Activated CD4-positive, CD25-positive, alpha-beta regulatory T cell (primary cell): ENCODE data around the gene PKNOX2.

ENCODE experiments used
- DNase-seq, 4 experiments: peaks; one replicate each; lab custom pipeline; 2025; lab: John Stamatoyannopoulos, UW

The PKNOX2 gene

GRCh38 chr11:125381499-125382044 lies 217.0 kb downstream of the PKNOX2 start:
- DNase-seq, result no peak

- DNase-seq, result no peak
Measured at GRCh38 chr11:125382314-125382791, 217.8 kb downstream of the PKNOX2 start.

DNA sequence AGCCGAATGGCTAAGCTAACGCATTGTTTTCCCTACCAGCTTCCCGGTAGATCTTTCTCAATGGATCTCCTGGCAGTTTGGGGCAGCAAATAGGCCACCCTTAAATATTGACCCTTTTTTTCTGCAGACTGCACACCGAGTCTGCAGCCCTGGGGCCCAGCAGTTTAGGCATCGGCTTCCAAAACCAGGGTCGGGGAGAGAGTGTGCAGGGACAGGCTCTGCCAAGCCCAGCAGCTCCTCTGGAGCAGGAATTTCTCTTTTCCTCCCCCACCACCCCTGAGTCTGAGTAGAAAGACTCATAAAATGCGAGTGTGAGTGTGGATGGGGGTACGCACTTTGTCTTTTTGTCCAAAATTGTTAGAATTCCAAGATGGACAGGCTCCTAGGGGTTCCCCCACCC lies 218.3 kb downstream of the PKNOX2 start:
- DNase-seq, result no peak

- DNase-seq, result no peak
Measured at GRCh38 chr11:125384825-125385224, 220.3 kb downstream of the PKNOX2 start.

DNA sequence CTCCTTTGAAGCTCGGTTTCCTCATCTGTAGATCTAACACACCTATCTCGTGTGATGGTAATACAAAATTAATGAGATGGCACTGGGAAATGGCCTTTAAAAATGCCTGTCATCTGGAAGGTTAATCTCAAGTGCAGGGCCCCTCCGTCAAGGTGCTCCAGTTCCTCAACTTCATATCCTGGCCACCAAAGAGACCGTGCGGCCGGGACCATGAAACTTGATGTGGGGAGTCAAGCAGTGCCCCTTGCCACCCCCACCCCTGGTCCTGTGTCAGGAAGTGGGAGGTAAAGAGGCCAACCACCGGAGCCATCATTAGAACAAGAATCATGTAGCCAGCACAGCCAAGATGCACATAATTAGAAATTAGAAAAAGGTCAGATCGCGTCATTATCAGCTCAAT lies 223.3 kb downstream of the PKNOX2 start:
- no peak for DNase-seq

GRCh38 chr11:125388611-125389010 lies 224.1 kb downstream of the PKNOX2 start:
- DNase-seq, result no peak

DNA sequence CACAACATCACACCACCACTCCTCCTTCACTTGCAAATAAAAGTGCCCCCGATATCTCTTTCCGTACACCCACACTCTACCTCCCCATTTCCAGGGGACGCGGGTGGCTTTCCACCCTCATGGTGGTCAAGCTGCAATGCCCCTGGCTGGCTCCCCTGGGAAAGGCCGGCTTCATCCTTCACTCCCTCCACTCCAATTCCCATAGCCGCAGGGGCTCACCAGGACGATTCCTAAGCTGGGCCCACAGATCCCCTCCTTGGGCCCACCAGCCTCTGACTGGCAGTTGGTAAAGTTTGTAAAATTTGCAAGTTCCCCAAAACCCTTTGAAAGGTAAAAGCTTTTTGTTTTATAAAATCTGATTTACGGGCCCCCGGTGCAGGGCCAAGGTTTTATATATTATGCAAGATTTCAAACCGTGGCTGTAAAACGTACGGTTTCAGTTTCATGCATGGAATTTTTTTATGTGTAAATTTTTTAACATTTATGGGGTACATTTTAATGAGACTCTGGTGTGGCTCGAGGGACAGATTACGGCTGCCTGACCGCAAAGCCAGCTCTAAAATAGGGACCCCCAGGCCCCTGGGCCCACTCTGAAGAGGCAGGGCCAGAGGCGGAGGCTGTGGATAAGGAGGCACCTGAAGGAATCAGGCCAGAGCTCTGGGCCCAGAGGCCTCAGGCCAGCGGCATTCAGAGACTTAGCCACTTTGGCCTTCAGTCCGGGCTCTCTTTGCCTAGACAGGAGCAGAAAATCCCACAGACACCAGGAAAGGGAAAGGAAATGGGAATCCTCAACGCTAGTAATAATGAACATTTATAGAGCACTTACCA lies 225.0 kb downstream of the PKNOX2 start:
- DNase-seq, result no peak

DNA sequence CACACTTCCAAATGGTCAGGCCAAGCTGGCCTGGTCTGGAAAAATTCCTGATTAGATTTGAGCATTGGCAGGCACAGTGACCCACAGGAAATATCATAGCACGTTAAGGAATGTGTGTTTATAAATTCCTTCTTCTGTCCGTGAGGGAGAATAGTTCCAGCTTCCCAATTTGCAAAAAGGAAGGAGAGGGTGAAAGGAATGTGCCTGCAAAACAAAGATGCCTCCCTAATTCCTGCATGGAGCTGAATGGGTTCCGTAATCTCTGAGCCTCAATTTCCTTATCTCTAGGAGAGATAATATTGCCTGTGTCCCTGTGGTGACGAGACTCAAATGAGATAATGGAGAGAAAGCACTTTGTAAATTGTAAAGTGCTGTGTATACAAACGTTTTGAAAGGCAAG lies 226.4 kb downstream of the PKNOX2 start:
- no peak for DNase-seq

GRCh38 chr11:125393331-125393730 lies 228.8 kb downstream of the PKNOX2 start:
- no peak for DNase-seq

DNA sequence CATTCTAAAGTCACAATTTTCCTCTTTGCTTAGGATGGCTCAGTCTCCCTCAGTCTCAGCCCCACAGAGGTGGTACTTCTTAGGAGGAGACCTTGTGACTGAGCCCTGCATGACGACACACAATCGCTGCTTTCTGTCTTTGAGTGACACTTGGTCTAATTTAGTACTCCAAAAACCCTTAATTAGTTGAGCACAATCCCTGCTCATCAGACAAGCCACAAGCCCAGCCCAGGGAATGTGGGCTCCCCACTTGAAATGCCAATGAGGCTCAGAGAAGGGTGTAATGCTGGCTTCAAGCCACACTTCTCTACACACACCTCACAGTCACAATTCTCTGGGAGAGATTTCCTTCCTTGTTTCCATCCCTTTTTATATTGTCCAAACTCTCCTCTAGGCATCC lies 229.7 kb downstream of the PKNOX2 start:
- DNase-seq, result no peak

DNA sequence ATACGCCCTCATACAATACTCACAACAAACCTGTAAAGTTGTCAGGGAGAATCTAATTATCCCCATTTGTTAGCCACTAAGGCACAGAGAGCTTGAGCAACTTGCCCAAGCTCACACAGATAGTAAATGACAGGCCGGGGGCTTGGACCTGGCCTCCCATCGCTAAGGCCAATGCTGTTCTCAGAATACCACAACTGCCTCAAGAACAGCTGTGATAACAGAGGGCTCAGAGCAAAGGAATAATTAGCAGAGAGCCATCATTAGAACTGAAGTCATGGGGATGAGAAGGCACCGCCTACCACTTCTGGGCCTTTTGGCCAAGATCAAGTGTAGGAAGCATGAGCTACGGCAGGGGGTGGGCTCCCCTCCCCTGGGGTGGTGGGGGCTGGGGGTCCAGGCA lies 232.9 kb downstream of the PKNOX2 start:
- no peak for DNase-seq

DNA sequence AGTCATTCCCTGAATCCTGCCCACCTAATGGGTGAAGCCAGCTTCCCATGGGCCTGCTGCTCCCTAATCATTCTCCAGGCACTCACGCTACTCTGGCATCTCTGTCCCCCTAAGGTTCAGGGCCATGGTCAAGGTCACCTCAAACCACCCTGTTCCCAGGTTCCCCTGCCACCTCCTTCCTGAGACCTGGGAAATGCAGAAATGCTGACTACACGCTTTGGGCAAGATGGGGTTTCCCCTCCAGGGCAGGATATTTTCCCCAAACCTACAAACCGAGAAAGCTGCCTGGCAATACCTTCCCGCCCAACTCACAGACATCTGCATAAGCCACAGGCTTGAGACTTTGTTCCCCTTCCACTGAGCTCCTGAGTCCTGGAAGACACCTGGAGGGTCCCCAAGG lies 233.9 kb downstream of the PKNOX2 start:
- no peak for DNase-seq

DNA sequence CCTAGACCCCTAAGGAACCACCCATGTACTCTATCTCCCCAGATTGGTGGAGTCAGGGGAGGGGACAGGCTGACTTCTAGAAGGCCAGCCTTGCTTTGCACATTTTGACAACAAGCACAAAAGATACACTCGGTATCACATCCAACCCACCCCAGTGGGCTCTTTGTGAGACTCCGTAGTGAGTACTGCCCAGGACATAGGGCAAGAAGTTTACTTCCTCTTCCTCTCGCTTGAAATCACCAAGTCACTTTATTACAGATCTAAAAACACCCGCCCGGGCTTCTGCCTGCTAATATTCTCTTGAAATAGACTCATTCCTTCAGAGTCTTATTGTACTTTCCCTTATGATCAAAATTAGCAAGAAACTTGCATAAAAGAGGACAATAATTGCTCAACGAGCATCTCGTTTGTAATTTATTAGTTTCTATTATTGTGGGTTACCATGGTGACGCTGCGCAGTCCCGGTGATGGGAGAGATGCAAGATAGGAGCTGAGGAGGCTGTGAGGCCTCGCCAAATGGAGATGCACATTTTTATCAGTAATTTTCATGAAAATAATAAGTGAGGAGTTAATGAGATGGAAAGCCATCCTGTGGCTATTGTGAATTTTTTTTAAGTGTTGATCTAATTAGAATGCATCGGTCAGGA lies 234.6 kb downstream of the PKNOX2 start:
- no peak for DNase-seq

- no peak for DNase-seq
Measured at GRCh38 chr11:125399945-125400344, 235.4 kb downstream of the PKNOX2 start.

DNA sequence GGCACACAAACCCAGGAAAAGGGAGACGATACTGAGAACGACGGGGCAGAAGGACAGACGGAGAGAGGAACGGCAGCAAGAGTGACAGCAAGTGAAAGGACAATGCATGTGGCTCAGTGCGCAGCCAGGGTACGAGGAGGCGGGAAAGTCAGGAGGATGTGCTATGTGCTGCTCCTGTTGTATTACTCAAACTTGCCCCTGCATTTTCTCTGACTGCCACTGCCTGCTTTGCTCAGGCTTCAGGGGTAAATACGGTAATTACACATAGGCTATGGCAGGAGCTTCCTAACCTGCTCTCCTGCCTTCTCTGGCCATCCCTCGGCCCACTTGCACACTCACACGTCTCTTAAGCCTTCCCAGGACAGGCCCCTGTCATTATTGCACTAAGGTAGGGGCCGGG lies 236.7 kb downstream of the PKNOX2 start:
- DNase-seq, result no peak

DNA sequence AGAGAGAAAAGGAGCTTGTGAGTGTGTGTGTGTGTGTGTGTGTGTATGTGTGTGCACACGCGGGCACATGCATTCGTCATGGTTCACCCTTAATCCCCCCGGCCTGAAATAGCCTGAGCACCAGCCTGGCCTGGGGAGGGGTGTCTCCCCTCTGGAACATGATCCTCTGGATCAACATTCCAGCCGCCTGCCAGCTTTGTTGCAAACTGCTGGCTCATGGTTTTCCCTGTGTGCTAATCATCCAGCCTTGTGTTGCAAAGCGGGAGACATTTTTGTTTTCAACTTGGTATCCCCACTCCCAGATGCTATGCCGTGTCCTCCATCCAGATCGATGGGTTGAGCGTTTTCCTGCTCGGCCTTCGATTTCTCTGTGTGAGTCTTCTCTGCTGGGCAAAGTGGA lies 237.2 kb downstream of the PKNOX2 start:
- DNase-seq, result no peak

GRCh38 chr11:125402435-125402834 lies 237.9 kb downstream of the PKNOX2 start:
- DNase-seq, result no peak

DNA sequence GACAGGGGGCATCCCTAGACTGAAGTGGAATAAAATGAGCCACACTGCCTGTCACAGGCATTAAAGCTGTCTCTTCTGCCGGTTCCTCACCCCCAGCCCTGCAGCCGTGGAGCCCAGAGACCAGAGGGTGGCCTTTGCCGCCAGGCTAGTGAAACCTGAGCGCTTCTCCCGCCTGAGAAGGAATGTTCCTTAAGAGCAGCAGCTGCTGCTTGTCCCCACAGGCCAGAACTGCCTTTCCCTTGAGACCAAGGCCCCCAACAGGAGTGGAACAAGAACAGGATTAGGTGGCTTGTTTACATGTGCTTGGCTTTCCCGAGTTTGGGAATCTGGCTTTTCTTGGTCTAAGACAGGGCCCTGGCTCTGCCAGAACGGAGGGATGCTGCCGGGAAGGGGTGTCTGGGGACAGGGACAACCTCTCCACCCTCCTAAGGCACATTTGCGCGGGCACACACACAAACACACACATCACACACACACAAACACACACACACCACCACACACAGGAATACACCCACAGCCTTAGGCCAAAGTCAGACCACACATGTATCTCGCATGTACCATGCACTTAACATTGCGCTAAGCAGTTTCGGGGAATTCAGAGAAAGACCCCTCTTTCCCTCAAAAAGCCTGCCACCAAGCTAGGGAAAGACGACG lies 239.7 kb downstream of the PKNOX2 start:
- no peak for DNase-seq

- peak; percentile 19 to 49 (median 42) for DNase-seq
Measured at GRCh38 chr11:125404811-125405790, 240.6 kb downstream of the PKNOX2 start.

DNA sequence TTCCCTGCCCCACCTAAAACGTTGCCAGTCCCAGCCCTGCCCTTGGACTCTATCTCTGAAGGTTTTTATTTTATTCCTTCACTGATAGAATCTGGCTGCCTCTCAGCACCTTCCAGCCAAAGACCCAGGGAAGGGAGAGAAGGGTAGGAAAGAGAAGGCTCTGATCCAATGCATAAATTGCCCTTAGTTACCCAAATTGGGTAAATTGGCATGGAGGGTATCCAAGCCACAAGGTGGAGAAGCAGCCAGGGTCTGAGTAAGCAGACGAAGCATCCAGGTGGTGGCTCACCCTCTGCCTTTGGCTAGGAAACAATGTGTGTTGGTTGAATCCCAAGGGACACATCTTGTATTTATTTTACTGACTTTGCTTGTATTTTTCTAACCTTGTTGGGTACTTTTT lies 242.5 kb downstream of the PKNOX2 start:
- DNase-seq, result no peak

GRCh38 chr11:125408311-125408711 lies 243.8 kb downstream of the PKNOX2 start:
- no peak for DNase-seq
